ENCODE results near the gene PPBP. TPM values are rescaled to one million over a fixed set of nuclear protein-coding genes. Genes with fewer than 3 reads are reported as not detected.

Gene PPBP
- total RNA-seq, 4 donors from 2014 or later: not detected

DNA sequence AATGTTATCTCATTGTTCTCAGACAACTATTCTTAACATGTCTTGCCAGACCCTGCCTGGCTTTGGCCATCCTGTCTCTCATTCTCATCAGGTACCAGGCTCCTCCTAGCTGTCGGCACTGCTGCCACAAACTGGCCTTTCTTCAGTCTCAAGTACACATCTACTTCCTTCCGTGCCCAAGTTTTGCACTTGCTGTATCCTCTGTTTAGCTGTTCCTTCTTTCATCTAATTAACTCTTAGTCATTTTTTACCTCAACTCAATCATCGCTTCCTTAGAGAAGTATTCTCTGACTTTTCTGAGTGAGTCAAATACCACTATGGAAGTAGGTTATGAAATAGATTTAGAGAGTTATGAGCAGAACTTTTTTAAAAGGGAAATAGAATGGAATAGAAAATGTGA, 30.8 kb upstream of the PPBP start:
- intact Hi-C loops (cut with DNase I; ENCODE audit: low total_unique reads): no loop called here
- no peak for TF ChIP-seq POLR2A (IDR thresholded peaks at IDR 0.05)
- TF ChIP-seq, protein P1, sequence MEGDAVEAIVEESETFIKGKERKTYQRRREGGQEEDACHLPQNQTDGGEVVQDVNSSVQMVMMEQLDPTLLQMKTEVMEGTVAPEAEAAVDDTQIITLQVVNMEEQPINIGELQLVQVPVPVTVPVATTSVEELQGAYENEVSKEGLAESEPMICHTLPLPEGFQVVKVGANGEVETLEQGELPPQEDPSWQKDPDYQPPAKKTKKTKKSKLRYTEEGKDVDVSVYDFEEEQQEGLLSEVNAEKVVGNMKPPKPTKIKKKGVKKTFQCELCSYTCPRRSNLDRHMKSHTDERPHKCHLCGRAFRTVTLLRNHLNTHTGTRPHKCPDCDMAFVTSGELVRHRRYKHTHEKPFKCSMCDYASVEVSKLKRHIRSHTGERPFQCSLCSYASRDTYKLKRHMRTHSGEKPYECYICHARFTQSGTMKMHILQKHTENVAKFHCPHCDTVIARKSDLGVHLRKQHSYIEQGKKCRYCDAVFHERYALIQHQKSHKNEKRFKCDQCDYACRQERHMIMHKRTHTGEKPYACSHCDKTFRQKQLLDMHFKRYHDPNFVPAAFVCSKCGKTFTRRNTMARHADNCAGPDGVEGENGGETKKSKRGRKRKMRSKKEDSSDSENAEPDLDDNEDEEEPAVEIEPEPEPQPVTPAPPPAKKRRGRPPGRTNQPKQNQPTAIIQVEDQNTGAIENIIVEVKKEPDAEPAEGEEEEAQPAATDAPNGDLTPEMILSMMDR (IDR thresholded peaks at IDR 0.05 in 4 of 5, conservative IDR thresholded peaks at IDR 0.05 in 1 of 5): no peak
- ATAC-seq: no peak
- no peaks in the 10 kb centered on the region for H3K4me1 ChIP-seq
- no peak overlapping the region for H3K27ac ChIP-seq
- no peaks in the 10 kb centered on the region for H3K9me3 ChIP-seq
- H3K27me3 ChIP-seq: no peaks in the 10 kb centered on the region
- H3K4me3 ChIP-seq: no peak overlapping the region
- no peaks in the 10 kb centered on the region for H3K36me3 ChIP-seq
- in situ Hi-C loops (cut with MboI; ENCODE audit: low sequenced_read_pairs in 4 of 4): no loop called here
- no peak for DNase-seq

DNA sequence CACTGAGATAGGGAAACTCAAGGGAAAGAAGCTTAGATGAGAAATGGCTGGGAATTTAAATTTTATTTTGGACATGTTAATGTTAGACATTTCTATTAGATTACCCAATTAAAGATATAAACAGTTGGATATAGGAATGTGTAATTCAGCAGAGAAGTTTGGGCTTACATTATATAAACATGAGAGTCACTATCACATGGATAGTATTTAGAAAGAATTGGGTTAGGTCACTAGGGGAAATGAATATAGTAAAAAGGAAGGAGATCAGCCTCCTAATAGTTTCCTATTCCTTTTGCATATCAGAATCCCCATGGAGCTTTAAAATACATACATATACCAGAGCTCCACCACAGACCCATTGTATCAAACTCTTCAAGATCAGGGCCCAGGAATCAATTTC, 30.1 kb upstream of the PPBP start:
- no peaks in the 10 kb centered on the region for H3K36me3 ChIP-seq
- no peak for TF ChIP-seq POLR2A (IDR thresholded peaks at IDR 0.05)
- TF ChIP-seq, protein P1 (IDR thresholded peaks at IDR 0.05 in 4 of 5, conservative IDR thresholded peaks at IDR 0.05 in 1 of 5): no peak
- no peak overlapping the region for H3K4me3 ChIP-seq
- ATAC-seq: no peak
- DNase-seq: no peak
- no peak overlapping the region for H3K27ac ChIP-seq
- intact Hi-C loops (cut with DNase I; ENCODE audit: low total_unique reads): no loop called here
- in situ Hi-C loops (cut with MboI; ENCODE audit: low sequenced_read_pairs in 4 of 4): no loop called here
- H3K9me3 ChIP-seq: no peaks in the 10 kb centered on the region
- H3K27me3 ChIP-seq: no peaks in the 10 kb centered on the region
- H3K4me1 ChIP-seq: no peaks in the 10 kb centered on the region

DNA sequence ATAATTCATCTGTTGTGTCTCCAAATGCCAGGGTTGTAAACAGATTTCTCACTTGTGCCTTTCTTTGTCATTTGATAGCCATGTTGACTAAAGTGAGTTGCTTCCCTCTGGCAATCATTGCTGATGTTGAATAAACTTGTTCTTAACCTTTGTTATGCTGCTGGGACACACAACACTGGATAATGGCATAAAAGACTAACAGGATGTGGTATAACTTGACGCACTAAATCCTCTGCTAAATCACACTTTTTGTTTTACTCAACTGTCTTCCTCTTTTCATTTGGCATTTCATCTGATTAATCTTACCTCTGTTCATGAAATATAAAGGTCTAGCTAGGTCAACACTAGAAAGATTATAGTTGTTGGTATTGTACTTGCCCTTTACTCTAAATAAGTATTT, 28.1 kb upstream of the PPBP start:
- no peak for ATAC-seq
- Histone ChIP-seq H3K27ac (no peak overlapping the region), H3K4me3 (no peak overlapping the region), H3K4me1 (no peaks in the 10 kb centered on the region), H3K9me3 (no peaks in the 10 kb centered on the region), H3K36me3 (no peaks in the 10 kb centered on the region), H3K27me3 (no peaks in the 10 kb centered on the region)
- DNase-seq: no peak
- intact Hi-C loops (cut with DNase I; ENCODE audit: low total_unique reads) (no loop called here), in situ Hi-C loops (cut with MboI; ENCODE audit: low sequenced_read_pairs in 4 of 4) (no loop called here)
- TF ChIP-seq POLR2A (IDR thresholded peaks at IDR 0.05): no peak
- TF ChIP-seq, protein P1 (IDR thresholded peaks at IDR 0.05 in 4 of 5, conservative IDR thresholded peaks at IDR 0.05 in 1 of 5): no peak

DNA sequence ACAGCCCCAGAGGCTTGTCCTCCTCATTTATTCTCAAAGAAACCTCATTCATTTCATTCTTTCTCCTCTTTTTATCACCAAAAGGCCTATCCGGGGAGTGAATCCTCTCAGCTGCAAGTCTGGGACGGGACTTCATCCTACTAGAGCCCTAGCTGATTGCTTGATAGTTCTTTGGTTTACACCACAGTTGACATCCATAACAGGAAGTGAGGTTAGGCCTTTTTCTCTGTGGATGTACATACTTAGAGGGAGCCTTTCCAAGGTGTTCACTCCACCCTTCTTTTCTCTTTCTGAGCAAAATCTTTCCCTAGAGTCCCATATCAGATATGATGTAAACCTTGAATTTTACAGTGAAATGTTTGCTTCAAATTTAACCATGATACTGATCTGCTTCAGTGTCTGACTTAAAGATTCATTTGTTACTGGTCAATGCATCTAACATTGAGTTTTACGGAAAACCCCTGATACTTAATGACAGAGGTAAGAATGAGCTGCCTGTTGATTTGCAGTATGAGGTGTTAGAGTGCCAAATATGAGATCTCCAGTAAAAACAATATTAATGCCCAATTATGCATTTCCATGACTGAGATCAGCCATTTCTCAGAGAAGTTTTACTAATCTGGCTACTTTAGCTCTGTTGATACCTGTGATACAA, 27.3 kb upstream of the PPBP start:
- Histone ChIP-seq H3K4me3 (no peak overlapping the region), H3K4me1 (no peaks in the 10 kb centered on the region), H3K27me3 (no peaks in the 10 kb centered on the region), H3K27ac (no peak overlapping the region), H3K9me3 (no peaks in the 10 kb centered on the region), H3K36me3 (no peaks in the 10 kb centered on the region)
- no peak for DNase-seq
- intact Hi-C loops (cut with DNase I; ENCODE audit: low total_unique reads): no loop called here
- in situ Hi-C loops (cut with MboI; ENCODE audit: low sequenced_read_pairs in 4 of 4): no loop called here
- ATAC-seq: no peak
- TF ChIP-seq, protein P1 (IDR thresholded peaks at IDR 0.05 in 4 of 5, conservative IDR thresholded peaks at IDR 0.05 in 1 of 5): no peak
- no peak for TF ChIP-seq POLR2A (IDR thresholded peaks at IDR 0.05)

DNA sequence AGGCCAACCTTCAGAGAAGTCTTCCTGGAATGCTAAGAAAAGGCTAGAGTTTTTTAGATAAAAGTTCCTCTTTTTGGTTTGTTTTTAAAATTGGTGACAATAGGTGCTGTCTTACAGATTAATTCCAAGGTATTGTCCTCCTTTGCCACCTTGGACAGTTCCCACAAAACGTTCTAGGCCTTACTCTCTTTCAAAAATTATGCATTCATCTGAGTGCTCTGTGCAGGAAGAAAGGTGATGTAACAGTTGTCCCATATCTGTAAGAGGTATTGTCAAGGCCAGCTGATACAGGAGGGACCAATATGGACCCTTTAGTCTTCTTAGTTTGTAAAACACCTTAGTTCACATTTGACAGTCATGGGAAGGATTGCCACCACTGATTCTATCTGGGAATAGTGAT, 26.3 kb upstream of the PPBP start:
- H3K27me3 ChIP-seq: no peaks in the 10 kb centered on the region
- ATAC-seq (no peak), DNase-seq (no peak)
- H3K36me3 ChIP-seq: no peaks in the 10 kb centered on the region
- TF ChIP-seq POLR2A (IDR thresholded peaks at IDR 0.05): no peak
- TF ChIP-seq, protein P1 (IDR thresholded peaks at IDR 0.05 in 4 of 5, conservative IDR thresholded peaks at IDR 0.05 in 1 of 5): no peak
- in situ Hi-C loops (cut with MboI; ENCODE audit: low sequenced_read_pairs in 4 of 4): no loop called here
- intact Hi-C loops (cut with DNase I; ENCODE audit: low total_unique reads): no loop called here
- no peak overlapping the region for H3K4me3 ChIP-seq
- no peak overlapping the region for H3K27ac ChIP-seq
- H3K9me3 ChIP-seq: no peaks in the 10 kb centered on the region
- H3K4me1 ChIP-seq: no peaks in the 10 kb centered on the region
